Muscle layer of colon (tissue), 2 donors: Measurements from ENCODE around the gene BMP7.

Experiments
- H3K27ac ChIP-seq: one replicate; pipeline ENCODE4 v1.7.0; 2013; ENCODE audit warnings: low read depth, mild to moderate bottlenecking, low read length, moderate library complexity
- H3K27me3 ChIP-seq, 2 donors: one replicate each; pipeline ENCODE4 v1.7.0; 2013; ENCODE audit warnings: low read length in 2 of 2, mild to moderate bottlenecking in 2 of 2; ENCODE audit not compliant: insufficient read depth in 2 of 2, control insufficient read depth in 1 of 2
- H3K36me3 ChIP-seq: one replicate; pipeline ENCODE4 v1.7.0; 2013; ENCODE audit warnings: mild to moderate bottlenecking, low read length; ENCODE audit not compliant: insufficient read depth
- H3K4me1 ChIP-seq: one replicate; pipeline ENCODE4 v1.7.0; 2013; ENCODE audit warnings: mild to moderate bottlenecking, low read length; ENCODE audit not compliant: insufficient read depth
- H3K4me3 ChIP-seq, 2 donors: one replicate each; pipeline ENCODE4 v1.7.0; 2013; ENCODE audit warnings: low read length in 2 of 2, low read depth in 1 of 2, mild to moderate bottlenecking in 1 of 2, moderate library complexity in 1 of 2
- H3K9ac ChIP-seq: one replicate; pipeline ENCODE4 v1.7.0; 2013; ENCODE audit warnings: low read length
- H3K9me3 ChIP-seq: one replicate; pipeline ENCODE4 v1.7.0; 2013; ENCODE audit warnings: mild to moderate bottlenecking, low read length
- donor health status: abdominal sarcoma.
- donor health status: Adenocarcinoma of cecum.

The BMP7 gene

GRCh38 chr20:57263801-57264792 lies 2.3 kb downstream of the BMP7 start:
- H3K27me3 ChIP-seq = peaks cover 14 to 87% of the 10 kb centered on the region in 2 donors
- no peak overlapping the region for H3K9ac ChIP-seq
- H3K27ac ChIP-seq = no peak overlapping the region
- H3K36me3 ChIP-seq = no peaks in the 10 kb centered on the region
- no peaks in the 10 kb centered on the region for H3K4me1 ChIP-seq
- no peaks in the 10 kb centered on the region for H3K9me3 ChIP-seq
- H3K4me3 ChIP-seq = no peak overlapping the region

DNA sequence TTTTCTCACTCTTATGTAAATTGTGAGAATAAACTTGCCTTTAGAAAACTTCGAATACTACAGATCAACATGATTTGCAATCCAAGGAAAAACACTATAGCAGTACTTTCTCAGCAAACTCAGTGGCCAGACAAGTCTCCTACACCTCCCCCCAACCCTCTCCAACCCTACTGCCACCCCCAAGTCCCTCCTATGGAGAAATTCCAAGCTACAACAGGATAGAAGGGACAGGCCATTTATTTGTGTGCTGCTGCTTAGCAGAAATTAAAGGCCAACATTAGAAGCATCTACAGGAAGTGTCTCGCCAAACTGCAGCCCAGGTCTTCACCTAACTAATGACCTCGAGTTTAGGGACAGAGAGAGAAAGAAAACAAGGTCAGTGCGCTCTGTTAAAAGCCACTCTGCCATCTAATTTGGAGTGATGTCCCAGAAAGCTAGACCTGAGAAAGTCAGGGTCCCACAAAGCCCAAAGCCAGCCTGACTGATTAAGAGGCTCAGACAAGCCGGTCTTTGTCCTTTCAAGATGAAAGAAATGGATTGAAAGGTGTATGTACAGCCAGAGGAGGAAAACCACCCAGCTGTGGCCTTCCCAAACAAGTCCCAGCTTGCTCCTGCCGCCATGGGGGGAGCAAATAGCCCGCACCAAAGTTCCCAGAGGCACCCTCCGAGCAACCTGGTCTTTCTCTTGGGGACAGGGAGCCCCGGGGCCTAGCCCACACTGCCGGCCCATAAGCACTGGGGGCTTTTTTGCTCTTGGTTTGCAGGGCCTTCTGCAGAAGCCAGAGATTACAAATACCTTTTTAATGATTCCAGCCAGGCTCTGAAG lies 3.4 kb downstream of the BMP7 start:
- peaks cover 19 to 88% of the 10 kb centered on the region in 2 donors for H3K27me3 ChIP-seq
- H3K27ac ChIP-seq = no peak overlapping the region
- no peaks in the 10 kb centered on the region for H3K9me3 ChIP-seq
- no peaks in the 10 kb centered on the region for H3K4me1 ChIP-seq
- no peak overlapping the region for H3K4me3 ChIP-seq
- H3K36me3 ChIP-seq = no peaks in the 10 kb centered on the region
- no peak overlapping the region for H3K9ac ChIP-seq

GRCh38 chr20:57262301-57262700 lies 4.1 kb downstream of the BMP7 start:
- Histone ChIP-seq H3K27ac (no peak overlapping the region), H3K9me3 (no peaks in the 10 kb centered on the region), H3K27me3 (peaks cover 19 to 81% of the 10 kb centered on the region in 2 donors), H3K9ac (no peak overlapping the region), H3K36me3 (no peaks in the 10 kb centered on the region), H3K4me1 (no peaks in the 10 kb centered on the region), H3K4me3 (no peak overlapping the region)

GRCh38 chr20:57261457-57262251 lies 4.8 kb downstream of the BMP7 start:
- H3K9me3 ChIP-seq = no peaks in the 10 kb centered on the region
- H3K4me1 ChIP-seq = no peaks in the 10 kb centered on the region
- H3K27me3 ChIP-seq = peaks cover 19 to 75% of the 10 kb centered on the region in 2 donors
- no peak overlapping the region for H3K27ac ChIP-seq
- no peak overlapping the region for H3K4me3 ChIP-seq
- no peaks in the 10 kb centered on the region for H3K36me3 ChIP-seq
- H3K9ac ChIP-seq = no peak overlapping the region

DNA sequence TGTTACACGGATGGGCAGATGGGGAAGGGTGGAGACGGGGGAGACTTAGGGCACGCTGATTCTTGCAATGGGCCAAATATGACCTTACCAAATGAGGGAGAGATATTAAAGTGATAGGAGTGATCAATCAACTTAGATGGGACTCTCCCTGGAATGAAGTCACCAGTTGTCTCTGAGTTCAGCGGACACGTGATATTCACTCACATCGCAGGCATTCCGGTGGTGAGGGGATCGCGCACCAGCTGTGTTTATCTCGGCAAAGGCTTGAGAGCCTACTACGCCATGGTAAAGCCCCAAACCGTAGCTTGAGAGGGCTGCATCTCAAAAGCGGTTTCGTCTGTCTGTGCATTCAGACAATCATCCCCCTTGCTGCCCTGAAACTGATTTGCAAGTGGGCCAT lies 5.5 kb downstream of the BMP7 start:
- Histone ChIP-seq H3K9me3 (no peaks in the 10 kb centered on the region), H3K27me3 (peaks cover 19 to 68% of the 10 kb centered on the region in 2 donors), H3K9ac (no peak overlapping the region), H3K4me3 (no peak overlapping the region), H3K27ac (no peak overlapping the region), H3K4me1 (no peaks in the 10 kb centered on the region), H3K36me3 (no peaks in the 10 kb centered on the region)

DNA sequence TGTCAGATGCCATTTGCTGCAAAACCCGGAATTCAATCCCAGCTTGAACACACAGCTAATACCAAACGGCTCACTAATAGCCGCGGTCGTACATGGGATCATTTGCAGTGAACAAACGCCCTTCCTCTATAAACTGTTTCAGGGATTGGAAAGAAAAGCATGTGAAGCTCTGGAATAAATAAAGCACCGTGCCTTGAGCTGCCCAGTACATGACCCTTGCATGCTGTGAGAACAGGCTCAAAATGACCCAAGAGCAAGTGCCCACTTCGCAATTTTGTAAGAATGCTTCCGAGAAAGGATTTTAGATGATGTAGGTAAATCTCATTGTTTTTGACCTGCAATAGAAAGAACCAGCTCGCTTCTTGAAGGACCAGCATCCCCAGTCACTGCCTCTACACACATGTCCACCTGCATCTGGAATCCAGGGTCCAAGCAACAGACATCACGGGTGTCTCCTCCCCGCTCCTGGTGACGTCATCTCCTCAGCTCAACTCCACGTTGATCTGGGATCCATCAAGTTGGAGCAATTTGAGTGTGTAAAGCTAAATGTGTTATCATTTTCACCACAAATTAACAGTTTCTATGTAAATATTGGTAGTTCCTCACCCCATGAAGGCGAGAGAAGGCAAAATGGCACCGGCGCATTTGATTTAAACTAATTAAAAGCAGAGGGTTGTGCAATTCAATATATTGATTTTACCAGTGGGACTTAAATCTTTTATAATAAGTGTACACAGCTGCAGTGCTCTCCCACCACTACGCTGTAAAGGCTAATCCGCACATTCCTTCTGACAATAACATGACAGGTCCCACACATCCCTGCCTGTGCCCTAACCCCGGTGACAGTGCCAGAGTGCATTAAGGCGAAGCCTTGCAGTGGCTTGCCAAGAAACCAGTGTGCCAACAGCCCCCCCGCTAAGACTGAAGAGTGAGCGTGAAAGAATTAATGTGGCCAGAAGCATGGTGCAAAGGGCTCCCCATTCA lies 6.2 kb downstream of the BMP7 start:
- peaks cover 19 to 62% of the 10 kb centered on the region in 2 donors for H3K27me3 ChIP-seq
- no peak overlapping the region for H3K4me3 ChIP-seq
- H3K4me1 ChIP-seq = no peaks in the 10 kb centered on the region
- no peaks in the 10 kb centered on the region for H3K9me3 ChIP-seq
- H3K36me3 ChIP-seq = no peaks in the 10 kb centered on the region
- H3K9ac ChIP-seq = no peak overlapping the region
- H3K27ac ChIP-seq = no peak overlapping the region

- peaks cover 19 to 58% of the 10 kb centered on the region in 2 donors for H3K27me3 ChIP-seq
Measured at GRCh38 chr20:57259121-57259937, 7.1 kb downstream of the BMP7 start.

GRCh38 chr20:57257701-57258453 lies 8.6 kb downstream of the BMP7 start:
- H3K36me3 ChIP-seq = no peaks in the 10 kb centered on the region
- no peak overlapping the region for H3K4me3 ChIP-seq
- no peak overlapping the region for H3K9ac ChIP-seq
- H3K4me1 ChIP-seq = no peaks in the 10 kb centered on the region
- H3K9me3 ChIP-seq = no peaks in the 10 kb centered on the region
- H3K27ac ChIP-seq = no peak overlapping the region
- peaks cover 19 to 43% of the 10 kb centered on the region in 2 donors for H3K27me3 ChIP-seq

More at GRCh38 chr20:57259121-57259937, 7.1 kb downstream of the BMP7 start:
- Histone ChIP-seq H3K27ac (no peak overlapping the region), H3K4me3 (no peak overlapping the region), H3K4me1 (no peaks in the 10 kb centered on the region), H3K9me3 (no peaks in the 10 kb centered on the region), H3K36me3 (no peaks in the 10 kb centered on the region), H3K9ac (no peak overlapping the region)

DNA sequence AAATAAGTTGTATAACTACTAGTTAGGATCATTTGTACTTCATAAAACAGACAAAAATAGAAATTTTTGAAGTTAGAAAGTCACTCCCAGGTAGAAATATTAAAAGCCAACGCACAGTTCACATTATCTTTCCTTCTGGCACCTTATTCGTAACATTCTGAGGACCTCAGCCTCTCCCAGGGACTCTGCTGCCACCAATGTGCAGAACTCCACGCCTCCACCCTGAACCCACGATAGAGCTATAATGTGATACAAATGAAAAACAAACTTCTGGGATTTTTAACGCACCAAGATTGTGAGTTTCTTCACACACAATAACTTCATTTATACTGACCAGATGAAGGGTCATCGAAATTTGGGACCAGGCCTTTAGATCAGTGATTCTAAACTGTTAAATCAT lies 9.5 kb downstream of the BMP7 start:
- H3K4me3 ChIP-seq = no peak overlapping the region
- no peaks in the 10 kb centered on the region for H3K9me3 ChIP-seq
- no peaks in the 10 kb centered on the region for H3K36me3 ChIP-seq
- H3K4me1 ChIP-seq = no peaks in the 10 kb centered on the region
- H3K9ac ChIP-seq = no peak overlapping the region
- no peak overlapping the region for H3K27ac ChIP-seq
- H3K27me3 ChIP-seq = peaks cover 19 to 34% of the 10 kb centered on the region in 2 donors
